GM12878 (cell line): ENCODE measurements around the gene TNNT2. TPM values are rescaled to one million over a fixed set of nuclear protein-coding genes. Genes with fewer than 3 reads are reported as not detected.

Source experiments
- ATAC-seq: fragments of 200-7000 bp; cut with Tn5 transposase; 3 replicates; pipeline ENCODE4 v1.9.1; 2020; ENCODE audit warnings: mild to moderate bottlenecking, moderate library complexity
- BruUV-seq: library from RNA; stranded (reverse); fragments of 400-500 nt; replicated peaks from 2 replicates; lab custom pipeline; 2021; lab: Mats Ljungman, UMichigan
- CTCF ChIA-PET: fragments of 300-600 bp; sonication (Branson Sonifier 250); formaldehyde crosslinking; extraction: SDS; loops from one replicate; lab custom pipeline; 2021; ENCODE audit warnings: inconsistent platforms; lab: Yijun Ruan, JAX
- POLR2A ChIA-PET: fragments of 350-600 bp; formaldehyde crosslinking; extraction: SDS; loops from one replicate; lab custom pipeline; 2021; ENCODE audit warnings: inconsistent platforms; lab: Charles Lee
- RAD21 ChIA-PET: fragments of 300-600 bp; sonication (Branson Sonifier 250); formaldehyde crosslinking; loops from one replicate; lab custom pipeline; 2023; ENCODE audit warnings: antibody characterized with exemption; ENCODE audit not compliant: unreplicated experiment; lab: Charles Lee
- SMC1A ChIA-PET: fragments of 300-600 bp; sonication (Branson Sonifier 250); formaldehyde crosslinking; loops from one replicate; lab custom pipeline; 2023; ENCODE audit not compliant: unreplicated experiment, uncharacterized antibody; lab: Charles Lee
- DNase-seq: peaks from one replicate; pipeline ENCODE4 v3.0.0-alpha.2; 2011; ENCODE audit warnings: low read depth, low spot score
- FAIRE-seq: peaks from 3 replicates; lab custom pipeline; 2011; peaks lifted over from hg19 to GRCh38; lab: Jason Lieb, UNC
- H2AFZ ChIP-seq: 2 replicates; pipeline ENCODE4 v1.6.0; 2011; ENCODE audit warnings: low read depth, low read length, control low read depth; ENCODE audit not compliant: control insufficient read depth
- H3K27ac ChIP-seq: 2 replicates; pipeline ENCODE4 v1.5.1; 2011; ENCODE audit warnings: control low read depth; ENCODE audit not compliant: control insufficient read depth, insufficient read depth
- H3K27me3 ChIP-seq, 2 experiments: replicated peaks in 1 of 2; 2 replicates each; pipeline versions ENCODE4 v1.6.0 to v1.6.1; 2011; ENCODE audit warnings: low read length in 1 of 2; ENCODE audit not compliant: control insufficient read depth in 2 of 2, insufficient read depth in 2 of 2
- H3K36me3 ChIP-seq, 2 experiments: 2 replicates each; pipeline ENCODE4 v1.5.1; 2011; ENCODE audit warnings: low read length in 1 of 2; ENCODE audit not compliant: control insufficient read depth in 2 of 2, insufficient read depth in 2 of 2
- H3K4me1 ChIP-seq: 2 replicates; pipeline ENCODE4 v1.6.1; 2011; ENCODE audit warnings: mild to moderate bottlenecking, low read length, moderate library complexity, mixed read lengths; ENCODE audit not compliant: control insufficient read depth, insufficient read depth
- H3K4me2 ChIP-seq: 2 replicates; pipeline ENCODE4 v1.6.0; 2011; ENCODE audit warnings: control low read depth; ENCODE audit not compliant: control insufficient read depth, insufficient read depth
- H3K4me3 ChIP-seq: fragments of 200-600 bp; sonication (generic); 2 replicates; pipeline ENCODE4 v1.5.1; 2016
- H3K79me2 ChIP-seq: 2 replicates; pipeline ENCODE4 v1.6.0; 2011; ENCODE audit warnings: low read length; ENCODE audit not compliant: control insufficient read depth, insufficient read depth
- H3K9ac ChIP-seq: 2 replicates; pipeline ENCODE4 v1.8.0; 2011; ENCODE audit warnings: low read length, control low read depth, mixed read lengths; ENCODE audit not compliant: control insufficient read depth, insufficient read depth
- H3K9me3 ChIP-seq: replicated peaks from 3 replicates; pipeline ENCODE4 v1.5.1; 2011; ENCODE audit warnings: mild to moderate bottlenecking, low read length; ENCODE audit not compliant: control insufficient read depth, insufficient read depth
- H4K20me1 ChIP-seq: 2 replicates; pipeline ENCODE4 v1.6.0; 2011; ENCODE audit not compliant: control insufficient read depth, insufficient read depth
- DPF2 ChIP-seq: fragments of 450-650 bp; IDR thresholded peaks from 2 replicates; pipeline ENCODE4 v1.6.1; 2017; ENCODE audit warnings: mild to moderate bottlenecking
- FOXM1 ChIP-seq: IDR thresholded peaks from 2 replicates; pipeline ENCODE4 v1.6.1; 2012; ENCODE audit warnings: low read depth, mild to moderate bottlenecking, inconsistent platforms, low read length, moderate library complexity
- MTA3 ChIP-seq: IDR thresholded peaks from 2 replicates; pipeline ENCODE4 v1.6.1; 2012; ENCODE audit warnings: low read length, inconsistent platforms, borderline replicate concordance
- MYB ChIP-seq: fragments of 150-350 bp; IDR thresholded peaks from 2 replicates; pipeline ENCODE4 v1.6.1; 2014; ENCODE audit warnings: mild to moderate bottlenecking, low read depth, low read length, borderline replicate concordance
- NR2F1 ChIP-seq: fragments of 450-650 bp; conservative IDR thresholded peaks from 2 replicates; pipeline ENCODE4 v1.6.1; 2017; ENCODE audit warnings: mild to moderate bottlenecking
- POLR2AphosphoS2 ChIP-seq: IDR thresholded peaks from 2 replicates; pipeline ENCODE4 v1.6.1; 2011; ENCODE audit warnings: low read depth, mild to moderate bottlenecking, low read length, improper control_type of control experiment, moderate library complexity
- STAT1 ChIP-seq: fragments of 450-650 bp; conservative IDR thresholded peaks from 2 replicates; pipeline ENCODE4 v1.6.1; 2014; ENCODE audit warnings: antibody characterized with exemption, mild to moderate bottlenecking
- STAT3 ChIP-seq: IDR thresholded peaks from 2 replicates; pipeline ENCODE4 v1.6.1; 2011; ENCODE audit warnings: low read depth, low read length, improper control_type of control experiment
- TCF12 ChIP-seq: IDR thresholded peaks from 2 replicates; pipeline ENCODE4 v1.6.1; 2011; ENCODE audit warnings: low read depth, mild to moderate bottlenecking, low read length
- TCF7 ChIP-seq: IDR thresholded peaks from 2 replicates; pipeline ENCODE4 v1.6.1; 2014; ENCODE audit warnings: antibody characterized with exemption, borderline replicate concordance
- WRNIP1 ChIP-seq: IDR thresholded peaks from 2 replicates; pipeline ENCODE4 v1.6.1; 2011; ENCODE audit warnings: low read depth, low read length, improper control_type of control experiment, borderline replicate concordance
- ZNF384 ChIP-seq: IDR thresholded peaks from 2 replicates; pipeline ENCODE4 v1.6.1; 2012; ENCODE audit warnings: low read depth, mild to moderate bottlenecking, low read length, improper control_type of control experiment, borderline replicate concordance
- WGBS: methylation state at CpG from one replicate; pipeline ENCODE4 v1.1.6; 2016; ENCODE audit warnings: low lambda C conversion rate; ENCODE audit not compliant: insufficient replicate concordance, insufficient coverage; ENCODE audit errors: missing lambda C conversion rate; 5-methylcytosine and 5-hydroxymethylcytosine counted together
- in situ Hi-C: fragments of 300-500 bp; cut with MboI; formaldehyde crosslinking; loops from 9 replicates; pipeline ENCODE4 v1.14.3; 2018; ENCODE audit warnings: mixed read lengths
- intact Hi-C: fragments of 100-400 bp; cut with micrococcal nuclease; formaldehyde crosslinking; loops from one replicate; pipeline ENCODE4 v1.14.2; 2022; ENCODE audit not compliant: unreplicated experiment
- polyA plus RNA-seq, 11 experiments: library from polyadenylated mRNA; depleted of rRNA in 4 of 11; unstranded in 6 of 11; stranded (reverse) in 5 of 11; fragments of >200 nt; fragmentation: Nextera tagmentation in 4 of 11; fragmentation: Illumina TruSeq in 1 of 11; extraction: Ambion mirVana in 4 of 11; extraction: Trizol in 1 of 11; gene quantifications; 1 replicate in 1 of 11; 2 replicates in 10 of 11; pipeline versions ENCODE4 v1.2.1 to v1.2.3, GENCODE V29; 2011 to 2016; ENCODE audit warnings: inconsistent platforms in 2 of 11, missing spikeins in 2 of 11, low read depth in 1 of 11
- total RNA-seq, 4 experiments: library from RNA; depleted of rRNA in 3 of 4; stranded (reverse); fragments of >200 nt in 3 of 4; fragmentation: Illumina TruSeq in 1 of 4; extraction: Trizol in 1 of 4; gene quantifications; 2 replicates each; pipeline versions ENCODE4 v1.2.1 to v1.2.3, GENCODE V29; 2013 to 2021
- TF ChIP-seq, protein P1 (sequence below): IDR thresholded peaks from 2 replicates; pipeline ENCODE4 v1.6.1; 2012; ENCODE audit warnings: improper control_type of control experiment, low read depth, low read length; ENCODE audit not compliant: insufficient replicate concordance
- TF ChIP-seq, protein P2 (sequence below): fragments of 450-650 bp; IDR thresholded peaks from 2 replicates; pipeline ENCODE4 v1.6.1; 2016; ENCODE audit warnings: mild to moderate bottlenecking

The TNNT2 gene
- total and polyA plus RNA-seq, 10 of the 15 experiments (the other 5 are each of a cell fraction or from before 2014, with no cell fraction given), result 2.2 TPM; not detected in 9

DNA sequence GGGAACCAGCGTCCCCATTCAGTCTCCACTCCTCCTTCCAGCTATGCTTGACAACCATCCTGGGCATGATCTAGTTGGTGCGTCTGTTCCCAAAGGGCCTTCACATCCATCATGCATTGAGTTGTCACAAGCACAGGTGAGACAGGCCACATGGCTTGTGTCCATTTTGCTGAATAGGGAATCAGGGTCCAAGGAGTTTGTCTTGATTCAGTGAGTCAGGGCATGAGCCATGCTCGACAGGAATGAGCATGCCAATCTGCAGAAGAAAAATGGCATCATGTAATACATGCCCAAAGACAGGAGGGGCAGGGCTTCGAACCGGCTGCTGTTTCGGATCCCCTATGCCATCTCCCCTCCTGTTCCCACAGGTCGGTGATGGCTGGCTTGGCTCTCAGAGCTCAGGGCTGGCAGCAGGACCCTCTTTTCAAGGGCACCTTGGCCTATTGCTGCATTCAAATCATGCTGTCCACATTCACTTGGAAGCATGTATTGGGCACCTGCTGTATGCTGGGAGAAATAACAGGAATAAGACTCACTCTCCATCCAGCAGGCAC, 49.7 kb downstream of the TNNT2 start:
- no peaks in the 10 kb centered on the region for H3K9me3 ChIP-seq
- no peak overlapping the region for H3K9ac ChIP-seq
- no TSS peak for BruUV-seq
- DNase-seq (no peak), ATAC-seq (no peak), FAIRE-seq (no peak)
- ChIA-PET CTCF (no interaction called here), RAD21 (no interaction called here), POLR2A (no interaction called here), SMC1A (interaction anchor here (1.2 kb wide), 1 partner anchor 78 kb away, joined by 4 read pairs; no protein-coding TSS in a partner anchor)
- no peaks in the 10 kb centered on the region for H3K4me1 ChIP-seq
- H2AFZ ChIP-seq, result no peak overlapping the region
- TF ChIP-seq STAT3 (no peak), DPF2 (no peak), MTA3 (no peak), TCF7 (no peak), MYB (no peak), ZNF384 (no peak), STAT1 (no peak), POLR2AphosphoS2 (no peak), NR2F1 (no peak), FOXM1 (no peak), TCF12 (no peak), WRNIP1 (no peak)
- TF ChIP-seq, protein P1, sequence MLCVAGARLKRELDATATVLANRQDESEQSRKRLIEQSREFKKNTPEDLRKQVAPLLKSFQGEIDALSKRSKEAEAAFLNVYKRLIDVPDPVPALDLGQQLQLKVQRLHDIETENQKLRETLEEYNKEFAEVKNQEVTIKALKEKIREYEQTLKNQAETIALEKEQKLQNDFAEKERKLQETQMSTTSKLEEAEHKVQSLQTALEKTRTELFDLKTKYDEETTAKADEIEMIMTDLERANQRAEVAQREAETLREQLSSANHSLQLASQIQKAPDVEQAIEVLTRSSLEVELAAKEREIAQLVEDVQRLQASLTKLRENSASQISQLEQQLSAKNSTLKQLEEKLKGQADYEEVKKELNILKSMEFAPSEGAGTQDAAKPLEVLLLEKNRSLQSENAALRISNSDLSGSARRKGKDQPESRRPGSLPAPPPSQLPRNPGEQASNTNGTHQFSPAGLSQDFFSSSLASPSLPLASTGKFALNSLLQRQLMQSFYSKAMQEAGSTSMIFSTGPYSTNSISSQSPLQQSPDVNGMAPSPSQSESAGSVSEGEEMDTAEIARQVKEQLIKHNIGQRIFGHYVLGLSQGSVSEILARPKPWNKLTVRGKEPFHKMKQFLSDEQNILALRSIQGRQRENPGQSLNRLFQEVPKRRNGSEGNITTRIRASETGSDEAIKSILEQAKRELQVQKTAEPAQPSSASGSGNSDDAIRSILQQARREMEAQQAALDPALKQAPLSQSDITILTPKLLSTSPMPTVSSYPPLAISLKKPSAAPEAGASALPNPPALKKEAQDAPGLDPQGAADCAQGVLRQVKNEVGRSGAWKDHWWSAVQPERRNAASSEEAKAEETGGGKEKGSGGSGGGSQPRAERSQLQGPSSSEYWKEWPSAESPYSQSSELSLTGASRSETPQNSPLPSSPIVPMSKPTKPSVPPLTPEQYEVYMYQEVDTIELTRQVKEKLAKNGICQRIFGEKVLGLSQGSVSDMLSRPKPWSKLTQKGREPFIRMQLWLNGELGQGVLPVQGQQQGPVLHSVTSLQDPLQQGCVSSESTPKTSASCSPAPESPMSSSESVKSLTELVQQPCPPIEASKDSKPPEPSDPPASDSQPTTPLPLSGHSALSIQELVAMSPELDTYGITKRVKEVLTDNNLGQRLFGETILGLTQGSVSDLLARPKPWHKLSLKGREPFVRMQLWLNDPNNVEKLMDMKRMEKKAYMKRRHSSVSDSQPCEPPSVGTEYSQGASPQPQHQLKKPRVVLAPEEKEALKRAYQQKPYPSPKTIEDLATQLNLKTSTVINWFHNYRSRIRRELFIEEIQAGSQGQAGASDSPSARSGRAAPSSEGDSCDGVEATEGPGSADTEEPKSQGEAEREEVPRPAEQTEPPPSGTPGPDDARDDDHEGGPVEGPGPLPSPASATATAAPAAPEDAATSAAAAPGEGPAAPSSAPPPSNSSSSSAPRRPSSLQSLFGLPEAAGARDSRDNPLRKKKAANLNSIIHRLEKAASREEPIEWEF, result no peak
- TF ChIP-seq, protein P2, sequence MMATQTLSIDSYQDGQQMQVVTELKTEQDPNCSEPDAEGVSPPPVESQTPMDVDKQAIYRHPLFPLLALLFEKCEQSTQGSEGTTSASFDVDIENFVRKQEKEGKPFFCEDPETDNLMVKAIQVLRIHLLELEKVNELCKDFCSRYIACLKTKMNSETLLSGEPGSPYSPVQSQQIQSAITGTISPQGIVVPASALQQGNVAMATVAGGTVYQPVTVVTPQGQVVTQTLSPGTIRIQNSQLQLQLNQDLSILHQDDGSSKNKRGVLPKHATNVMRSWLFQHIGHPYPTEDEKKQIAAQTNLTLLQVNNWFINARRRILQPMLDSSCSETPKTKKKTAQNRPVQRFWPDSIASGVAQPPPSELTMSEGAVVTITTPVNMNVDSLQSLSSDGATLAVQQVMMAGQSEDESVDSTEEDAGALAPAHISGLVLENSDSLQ, result no peak
- no peaks in the 10 kb centered on the region for H4K20me1 ChIP-seq
- intact Hi-C loops (no loop called here), in situ Hi-C loops (no loop called here)
- no peaks in the 10 kb centered on the region for H3K79me2 ChIP-seq
- peaks cover 4% of the 10 kb centered on the region in 2 experiments; a peak in 2 of 4 replicates for H3K27me3 ChIP-seq
- WGBS, result 47% methylated on average over 7 of the region's 7 CpGs
- H3K27ac ChIP-seq, result no peak overlapping the region
- no peaks in the 10 kb centered on the region for H3K36me3 ChIP-seq
- H3K4me3 ChIP-seq, result no peak overlapping the region
- H3K4me2 ChIP-seq, result no peak overlapping the region
